ENCODE data around the gene GNAO1. TPM values are rescaled to one million over a fixed set of nuclear protein-coding genes. Genes with fewer than 3 reads are reported as not detected.

GNAO1 gene
- total RNA-seq, 1 experiment from 2014 or later = 0.10 TPM

DNA sequence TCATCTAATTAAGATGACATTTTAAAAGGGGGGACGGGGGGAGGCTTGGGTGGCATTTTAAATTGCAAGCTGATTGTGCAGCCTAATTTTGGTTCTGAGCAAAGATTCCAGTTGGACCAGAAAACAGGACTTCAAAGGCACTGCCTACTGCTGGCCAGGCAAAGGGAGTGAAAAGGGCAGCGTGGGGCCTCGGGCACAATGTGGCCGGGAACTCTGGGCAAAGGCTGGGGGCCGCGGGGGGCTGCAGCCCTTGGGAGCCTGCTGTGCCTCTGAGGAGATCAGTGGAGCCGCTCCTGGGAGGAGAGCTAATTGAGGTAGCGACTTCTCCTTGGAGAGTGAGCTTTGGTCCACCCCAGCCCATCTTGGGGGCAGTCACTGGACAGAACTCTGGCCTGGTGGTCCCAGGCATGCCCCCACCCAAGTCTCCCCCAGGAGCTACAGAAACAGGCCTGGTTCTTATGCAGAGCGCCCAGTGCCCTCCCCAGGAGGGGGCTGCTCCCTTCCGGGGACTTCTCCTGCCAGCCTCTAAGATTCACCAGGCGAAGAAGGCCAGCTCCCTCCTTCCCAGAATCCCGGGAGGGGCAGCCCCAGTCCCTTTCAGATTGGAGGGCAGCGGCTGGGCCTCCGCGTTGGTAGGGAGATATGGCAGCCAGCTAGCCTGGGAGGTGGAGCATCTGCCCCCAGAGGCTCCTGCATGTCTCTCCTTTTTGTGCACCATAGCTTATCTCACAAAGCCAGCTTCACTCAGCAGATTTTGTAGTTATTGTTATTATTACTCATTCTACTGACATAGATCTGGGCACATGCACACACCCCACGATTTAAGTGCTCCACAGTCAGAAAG lies 115.6 kb downstream of the GNAO1 start:
- DNase-seq (ENCODE audit: extremely low read depth, low read depth) = no peak

DNA sequence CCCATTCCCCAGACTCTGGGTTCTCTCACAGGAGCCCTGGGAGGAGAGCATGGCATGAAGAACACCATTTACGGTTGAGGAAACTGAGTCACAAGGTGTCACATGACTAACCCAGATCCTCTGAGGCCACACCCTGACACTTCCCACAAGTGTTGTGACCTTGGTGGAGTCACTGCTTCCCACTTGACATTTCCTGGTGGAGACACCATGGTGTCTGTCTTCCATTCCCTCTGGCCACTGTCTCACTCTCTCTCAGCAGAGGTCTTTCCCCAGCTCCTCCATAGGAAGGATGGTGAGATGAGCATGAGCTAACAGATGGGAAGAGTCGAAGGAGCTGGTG lies 116.2 kb downstream of the GNAO1 start:
- no peak for DNase-seq (ENCODE audit: extremely low read depth, low read depth)

DNA sequence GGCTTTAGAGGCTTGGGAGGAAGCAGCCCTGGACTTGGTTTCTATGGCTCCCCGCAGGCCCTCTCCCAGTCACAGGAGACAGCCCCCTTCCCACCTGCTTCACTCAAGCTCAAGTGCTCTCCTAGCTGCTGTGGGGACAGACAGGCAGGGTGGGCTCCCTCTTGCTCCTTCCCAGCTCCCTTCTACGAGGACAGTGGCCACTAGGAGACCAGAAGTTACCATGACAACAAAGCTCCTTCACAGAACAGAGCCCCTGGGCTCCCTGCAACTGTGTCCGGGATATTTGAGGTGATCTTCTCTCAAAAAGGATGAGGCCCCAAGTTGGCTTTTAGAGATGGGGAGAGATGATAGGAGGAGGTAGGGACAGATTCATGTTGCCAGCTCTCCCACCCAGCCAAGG lies 117.7 kb downstream of the GNAO1 start:
- no peak for DNase-seq (ENCODE audit: extremely low read depth, low read depth)

DNA sequence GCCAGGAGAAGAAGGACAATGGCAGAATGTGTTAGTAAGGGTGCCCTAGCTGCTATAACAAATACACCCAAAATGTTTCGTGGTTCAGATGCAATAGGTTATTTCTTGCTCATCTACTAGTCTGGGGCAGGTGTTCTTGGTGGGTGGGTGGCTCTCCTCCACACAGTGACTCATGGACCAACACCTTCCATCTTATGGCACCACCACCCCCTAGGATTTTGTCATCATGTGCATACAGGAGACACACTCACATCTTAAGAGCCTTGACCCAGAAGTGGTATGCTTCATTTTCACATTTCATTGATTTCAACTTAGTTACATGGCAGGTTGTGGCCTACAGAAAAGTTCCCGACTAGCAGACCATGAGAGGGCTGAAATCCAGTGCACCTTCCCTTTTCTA lies 119.4 kb downstream of the GNAO1 start:
- DNase-seq (ENCODE audit: extremely low read depth, low read depth) = no peak

DNA sequence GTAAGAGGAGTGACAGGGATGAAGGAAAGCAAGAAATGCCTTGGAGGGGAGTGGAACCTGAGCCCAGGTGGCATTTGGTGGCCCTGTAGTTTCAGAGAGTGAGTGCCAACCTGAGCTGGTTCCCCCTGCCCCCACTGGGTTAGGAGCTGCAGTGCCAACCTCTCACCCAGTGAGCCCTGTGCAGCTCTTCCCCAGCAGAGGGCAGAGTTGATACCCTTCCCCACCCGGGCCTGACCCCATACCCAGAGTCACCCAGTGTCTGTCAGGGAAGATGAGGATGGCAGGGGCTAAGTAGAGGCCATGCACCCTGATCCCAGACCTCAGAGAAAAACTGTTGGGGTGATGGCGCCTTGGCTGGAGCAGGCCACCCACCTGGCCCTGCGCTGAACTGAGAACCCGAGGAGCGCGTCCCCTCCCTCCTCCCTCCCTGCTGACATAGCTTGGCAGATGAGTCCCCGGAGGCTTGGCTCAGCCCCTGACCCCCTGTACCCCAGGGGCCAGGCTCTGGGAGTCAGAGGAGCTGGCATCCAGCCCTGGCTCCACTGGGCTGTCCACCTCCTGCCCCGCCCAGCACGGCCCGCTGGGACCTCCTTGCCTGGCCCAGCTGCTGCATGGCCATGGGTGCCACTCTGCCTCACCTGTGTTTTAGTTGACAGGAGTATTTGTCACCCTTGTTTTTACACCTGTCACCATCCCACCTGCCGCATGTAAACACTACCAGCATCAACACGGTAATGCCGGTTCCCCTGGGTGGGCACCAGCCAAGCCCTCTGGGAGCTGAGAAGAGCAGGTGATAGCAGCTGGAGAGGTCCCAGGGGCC lies 120.1 kb downstream of the GNAO1 start:
- DNase-seq (ENCODE audit: extremely low read depth, low read depth) = no peak

DNA sequence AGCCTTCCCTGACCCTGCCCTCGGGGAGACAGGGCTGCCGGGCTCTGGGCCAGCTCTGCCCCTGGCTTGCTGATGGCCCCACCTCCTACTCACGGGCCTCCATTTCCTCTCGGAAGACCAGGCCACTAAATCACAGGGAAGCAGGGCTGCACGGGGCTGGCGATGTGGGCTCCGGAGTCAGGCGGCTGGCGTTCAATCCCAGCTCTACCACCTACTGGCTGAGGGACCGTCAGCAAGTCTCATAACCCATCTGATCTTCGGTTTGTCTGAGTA lies 120.7 kb downstream of the GNAO1 start:
- DNase-seq (ENCODE audit: extremely low read depth, low read depth) = no peak

DNA sequence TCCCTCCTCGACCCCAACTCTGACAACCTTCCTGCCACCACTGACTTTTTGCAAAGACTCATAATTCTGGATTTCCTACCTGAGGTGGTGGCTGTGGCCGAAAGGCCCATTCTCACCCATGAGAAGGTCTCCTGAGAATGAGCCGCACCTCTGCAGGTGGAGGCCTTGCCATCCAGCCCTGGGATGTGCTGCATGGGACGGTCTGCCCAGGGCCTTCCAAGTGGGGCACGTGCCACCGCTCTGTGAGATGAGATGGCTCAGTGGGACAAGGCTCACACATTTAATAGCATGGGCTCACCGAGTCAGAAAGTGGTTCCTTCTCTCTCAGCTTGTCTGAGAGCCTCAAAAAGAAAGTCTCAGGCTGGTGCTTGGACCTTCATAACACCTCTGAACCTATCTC lies 121.3 kb downstream of the GNAO1 start:
- DNase-seq (ENCODE audit: extremely low read depth, low read depth) = no peak

DNA sequence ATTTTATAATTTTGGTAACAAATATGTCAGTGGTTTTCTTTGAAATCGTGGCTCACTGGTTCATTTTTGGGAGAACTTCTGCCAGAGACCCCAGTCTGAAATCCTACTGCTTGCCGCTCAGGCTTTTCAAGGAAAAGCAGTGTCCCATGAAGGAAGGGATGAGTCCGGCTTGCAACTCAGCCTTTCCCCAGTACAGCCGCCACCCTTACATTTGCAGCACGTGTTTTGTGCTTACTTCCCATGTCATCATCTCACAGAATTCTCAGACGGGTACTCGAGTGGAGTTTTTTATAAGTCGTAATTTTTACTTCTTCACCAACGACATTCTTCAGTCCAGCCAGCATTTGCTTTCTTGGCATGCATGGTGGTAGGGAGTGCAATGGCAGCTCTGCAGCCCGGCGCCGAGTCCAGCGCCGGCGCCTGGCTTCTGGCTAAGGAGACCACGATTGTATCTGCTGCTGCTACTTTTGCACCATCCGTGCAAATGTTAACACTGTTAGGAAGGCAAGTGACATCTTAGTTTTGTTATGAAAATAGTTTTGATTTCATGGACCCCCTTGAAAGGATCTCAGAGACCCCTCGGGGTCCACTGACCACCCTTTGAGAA lies 123.1 kb downstream of the GNAO1 start:
- DNase-seq (ENCODE audit: extremely low read depth, low read depth) = no peak

DNA sequence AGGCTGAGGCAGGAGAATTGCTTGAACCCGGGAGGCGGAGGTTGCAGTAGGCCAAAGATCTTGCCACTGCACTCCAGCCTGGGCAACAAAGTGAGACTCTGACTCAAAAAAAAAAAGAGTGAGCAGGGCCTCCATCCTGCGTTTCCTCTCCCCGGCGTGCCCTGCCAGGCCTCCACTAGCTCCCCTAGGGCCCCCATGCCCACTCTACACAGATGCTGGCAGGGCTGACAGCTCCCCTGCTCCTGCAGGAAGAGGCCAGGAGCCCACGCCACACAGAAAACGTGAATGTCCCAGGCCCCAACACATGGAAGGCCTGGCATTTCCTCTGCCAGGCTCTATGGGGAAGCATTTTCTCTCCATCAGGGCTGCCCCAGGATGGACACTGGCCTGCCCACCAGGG lies 124.7 kb downstream of the GNAO1 start:
- DNase-seq (ENCODE audit: extremely low read depth, low read depth) = no peak

DNA sequence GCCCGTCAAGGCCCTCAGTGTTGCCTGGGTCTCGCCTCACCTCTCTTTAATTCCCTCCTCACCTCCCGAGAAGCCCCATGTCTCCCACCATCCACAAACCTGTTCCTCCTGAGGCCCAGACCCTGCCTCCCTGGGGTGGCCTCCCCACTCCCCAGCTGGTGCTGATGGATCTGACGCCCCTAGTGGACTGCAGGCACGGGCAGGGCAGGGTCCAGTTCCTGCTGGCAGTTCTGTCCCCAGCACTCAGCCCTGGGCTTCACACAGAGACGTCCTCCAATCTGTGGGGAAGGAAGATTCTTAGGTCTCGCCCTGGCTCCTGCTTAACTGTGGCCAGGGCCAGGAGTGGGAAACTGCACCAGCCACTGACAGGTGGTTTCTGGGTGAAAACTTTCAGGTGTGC lies 125.3 kb downstream of the GNAO1 start:
- DNase-seq (ENCODE audit: extremely low read depth, low read depth) = no peak

DNA sequence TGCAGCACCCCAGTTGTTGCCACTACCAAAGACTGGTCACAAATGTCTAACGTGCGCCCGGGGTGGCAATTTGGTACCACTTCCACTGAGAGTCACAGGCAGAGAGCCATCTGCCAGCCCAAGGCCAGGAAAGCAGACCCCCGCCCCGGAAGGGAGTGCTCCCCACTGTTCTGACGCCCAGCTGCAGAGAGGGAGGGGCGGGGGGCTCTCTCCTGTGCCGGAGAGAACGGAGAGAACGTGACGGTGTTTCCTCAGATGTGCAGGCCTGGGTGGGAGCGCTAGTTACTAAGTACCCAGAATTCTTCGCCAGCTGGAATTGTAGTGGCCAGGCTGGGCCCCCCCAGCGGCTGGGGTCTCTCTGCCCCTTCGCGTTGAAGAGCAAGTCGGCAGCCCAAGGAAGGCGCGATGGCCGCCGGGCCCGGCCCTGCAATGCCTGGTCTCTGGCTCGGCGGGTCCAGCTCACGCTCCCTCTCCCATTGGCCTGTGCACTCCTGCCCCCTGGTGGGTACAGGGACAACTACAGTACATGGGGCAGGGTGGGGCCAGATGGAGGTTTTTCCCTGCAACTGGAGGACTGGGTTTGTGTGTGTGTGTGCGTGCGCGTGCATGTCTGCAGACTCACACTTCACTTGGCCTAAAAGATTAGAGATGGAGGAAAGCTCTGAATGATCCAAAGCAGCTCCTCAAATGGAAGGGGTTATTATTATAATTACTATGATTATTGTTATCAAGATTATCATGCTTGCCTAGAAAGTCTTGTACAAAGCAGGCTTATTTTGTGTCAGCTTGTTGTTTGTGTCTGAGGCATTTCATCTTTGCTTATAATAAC lies 126.9 kb downstream of the GNAO1 start:
- DNase-seq (ENCODE audit: extremely low read depth, low read depth) = peak; percentile 81

DNA sequence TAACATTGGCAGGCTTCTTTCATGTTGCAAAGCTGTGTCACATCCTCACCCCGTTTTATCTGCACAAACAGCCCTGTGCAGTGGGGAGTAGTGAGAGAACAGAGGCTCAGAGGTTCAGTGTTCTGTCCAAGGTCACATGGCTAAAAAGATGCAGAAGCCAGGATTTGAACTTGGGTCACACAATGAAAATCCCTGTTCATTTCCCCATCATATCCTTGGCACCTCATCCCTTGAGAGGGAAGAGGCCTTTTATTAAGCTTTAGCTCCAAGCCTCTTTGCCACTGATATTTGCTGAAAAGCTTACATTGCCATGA lies 127.5 kb downstream of the GNAO1 start:
- DNase-seq (ENCODE audit: extremely low read depth, low read depth) = no peak

DNA sequence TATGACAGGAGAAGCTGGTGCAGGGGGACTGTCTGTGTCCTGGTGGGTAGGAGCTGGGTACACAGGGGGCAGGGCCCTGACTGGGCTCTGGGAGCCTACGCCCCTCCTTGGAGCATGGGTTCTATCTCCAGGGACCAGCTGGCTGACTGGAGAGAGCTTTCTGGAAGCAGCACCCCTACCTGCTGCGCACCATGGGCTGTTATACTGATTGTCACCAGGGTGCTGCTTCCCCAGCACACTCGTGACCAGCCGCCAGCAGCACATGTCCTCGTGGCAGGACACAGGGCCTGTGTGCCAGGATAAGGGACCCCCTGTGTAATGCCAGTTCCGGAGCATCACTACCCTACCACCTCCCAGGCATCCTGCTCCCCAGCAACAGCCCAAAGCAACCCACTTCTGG lies 128.1 kb downstream of the GNAO1 start:
- DNase-seq (ENCODE audit: extremely low read depth, low read depth) = no peak

DNA sequence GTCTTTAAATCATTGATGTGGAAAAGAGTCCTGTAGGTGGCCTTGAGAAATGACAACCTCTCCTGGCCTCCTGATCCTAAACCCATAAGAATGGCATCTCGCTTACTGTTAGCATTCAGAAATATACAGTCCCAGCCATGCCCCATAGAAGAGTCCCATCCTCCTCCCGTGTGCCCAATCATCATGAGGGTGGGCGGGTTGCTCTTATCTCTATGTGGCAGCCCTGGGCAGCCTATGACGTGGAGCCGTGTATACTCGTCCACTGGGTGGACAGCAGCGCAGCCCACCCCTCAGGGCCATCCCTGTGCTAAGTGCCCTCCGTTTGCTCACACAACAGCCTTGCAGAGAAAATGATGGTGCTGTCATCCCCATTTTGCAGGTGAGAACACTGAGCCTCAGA lies 128.8 kb downstream of the GNAO1 start:
- no peak for DNase-seq (ENCODE audit: extremely low read depth, low read depth)

DNA sequence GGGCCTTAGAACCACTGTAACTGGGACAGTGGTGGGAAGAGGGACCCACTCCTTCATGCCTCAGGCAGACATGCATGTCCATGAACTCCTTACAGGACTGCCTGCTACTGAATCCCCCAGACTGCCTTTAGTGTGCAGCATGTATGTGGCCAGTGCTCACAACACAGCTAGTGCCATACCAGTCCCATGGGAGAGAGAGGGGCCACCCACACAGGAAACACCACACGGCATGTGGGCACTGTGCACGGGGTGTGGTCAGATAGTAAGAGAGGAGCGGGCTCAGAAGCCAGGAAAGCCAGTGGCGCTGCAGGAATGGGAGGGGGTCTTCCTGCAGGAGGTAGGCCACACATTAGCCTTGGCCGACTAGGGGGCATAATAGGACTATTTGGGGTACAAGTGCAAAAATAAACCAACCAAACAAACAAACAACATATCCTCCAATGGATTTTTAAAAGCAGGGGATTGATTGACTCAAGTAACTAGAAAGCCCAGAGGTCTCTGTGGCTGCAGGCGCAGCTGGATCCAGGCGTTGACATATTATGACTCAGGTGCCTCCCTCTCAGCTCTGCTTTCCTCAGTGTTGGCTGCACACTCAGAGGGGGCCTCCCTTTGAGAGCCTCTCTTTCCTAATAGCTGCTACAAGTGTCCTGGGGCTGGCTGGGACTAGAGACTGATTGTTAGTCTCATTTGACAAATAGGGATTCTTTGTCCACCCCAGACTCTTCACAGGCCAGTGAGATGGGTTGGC lies 129.7 kb downstream of the GNAO1 start:
- DNase-seq (ENCODE audit: extremely low read depth, low read depth) = no peak

DNA sequence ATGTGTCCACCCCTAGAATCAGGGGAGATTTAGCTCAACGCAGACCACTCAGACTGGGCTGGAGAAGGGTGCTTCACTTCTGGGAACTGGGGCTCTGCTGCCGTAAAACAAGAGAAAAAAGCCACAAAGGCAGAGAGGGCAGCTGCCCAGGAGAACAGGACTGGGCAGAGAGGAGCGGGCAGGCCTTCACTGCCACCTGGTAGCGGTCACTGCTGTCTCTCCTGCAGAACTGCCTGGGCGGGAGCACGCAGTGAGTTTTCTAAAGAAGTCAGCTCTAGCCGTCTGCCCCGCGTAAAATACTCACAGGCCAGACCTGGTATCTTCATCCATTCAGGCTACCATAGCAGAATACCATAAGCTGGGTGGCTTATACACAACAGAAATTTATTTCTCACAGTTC lies 130.3 kb downstream of the GNAO1 start:
- DNase-seq (ENCODE audit: extremely low read depth, low read depth) = no peak

DNA sequence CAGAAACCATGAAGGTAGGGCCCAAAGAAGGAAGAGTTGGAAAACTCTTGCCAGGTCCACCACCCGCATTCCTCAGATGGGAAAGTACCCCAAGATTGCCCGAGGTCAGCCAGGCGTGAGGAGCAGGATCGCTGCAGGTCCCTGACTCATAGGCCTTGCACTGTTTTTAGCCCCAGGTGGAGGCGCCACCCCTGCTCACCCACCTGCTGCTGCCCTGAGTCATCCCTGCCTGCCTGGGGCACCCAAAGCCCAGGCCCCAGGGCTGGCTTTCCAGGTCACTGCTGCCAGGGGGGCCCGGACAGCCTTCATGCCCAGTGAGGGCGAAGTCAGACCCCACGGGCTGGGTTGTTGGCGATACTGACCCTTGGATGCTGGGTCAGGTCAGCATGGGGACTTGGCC lies 133.1 kb downstream of the GNAO1 start:
- no peak for DNase-seq (ENCODE audit: extremely low read depth, low read depth)

DNA sequence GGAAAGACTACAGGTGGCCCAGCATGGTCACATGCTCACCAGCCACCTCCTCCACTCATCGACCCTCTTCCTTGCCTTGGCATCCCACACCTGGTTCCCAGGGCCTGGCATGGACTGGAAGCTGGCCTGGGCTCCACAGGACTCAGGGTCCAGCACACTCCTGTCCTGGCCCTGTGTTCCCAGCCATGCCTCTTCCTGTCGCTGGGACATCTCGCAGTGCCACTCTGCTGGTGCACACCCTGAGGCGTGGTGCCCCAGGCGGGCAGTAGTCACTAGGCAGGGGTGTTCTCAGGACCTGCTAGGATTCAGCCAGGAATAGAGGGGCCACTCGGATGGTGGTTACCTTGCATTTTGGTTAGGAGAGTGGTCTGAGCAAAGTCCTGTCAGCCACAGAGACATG lies 134.7 kb downstream of the GNAO1 start:
- DNase-seq (ENCODE audit: extremely low read depth, low read depth) = no peak

DNA sequence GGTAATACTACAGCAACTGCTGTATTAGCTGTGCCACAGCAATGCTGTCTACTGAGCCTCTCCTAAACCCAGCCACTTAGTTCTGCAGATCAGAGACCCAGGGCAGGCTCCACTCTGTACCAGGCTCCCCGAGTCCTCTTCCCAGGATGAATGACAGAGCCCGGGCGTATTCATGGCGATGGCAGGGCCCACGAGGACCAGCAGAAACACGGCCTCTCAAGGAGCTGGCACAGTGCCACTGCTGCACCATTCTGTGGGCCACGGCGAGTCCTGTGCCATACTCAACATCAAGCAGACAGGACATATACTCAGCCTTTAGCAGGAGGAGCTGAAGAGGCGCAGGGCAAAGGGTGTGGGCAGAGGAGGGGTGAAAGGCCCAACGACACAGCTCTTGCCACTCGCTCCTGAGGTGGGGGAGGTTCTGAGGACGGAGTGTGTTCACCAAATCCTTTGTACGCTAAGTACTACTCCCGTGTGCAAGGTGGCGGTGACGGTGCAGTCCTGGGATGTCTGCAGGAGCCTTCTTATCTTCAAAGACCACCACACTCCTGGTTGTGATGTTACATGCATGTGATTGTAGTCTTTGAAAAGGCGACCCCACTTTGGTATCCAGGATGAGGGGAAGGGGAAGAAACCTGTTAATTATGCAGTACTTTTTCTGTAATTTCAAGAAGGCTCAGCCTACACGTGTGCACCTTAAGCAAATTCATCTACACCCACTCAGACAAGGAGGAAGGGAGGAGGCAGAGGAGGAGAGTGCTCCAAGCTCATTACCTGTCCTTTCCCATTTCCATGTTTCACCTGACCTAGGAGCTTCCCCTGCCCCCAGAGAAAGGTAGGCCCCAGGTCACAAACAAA lies 136.0 kb downstream of the GNAO1 start:
- no peak for DNase-seq (ENCODE audit: extremely low read depth, low read depth)

DNA sequence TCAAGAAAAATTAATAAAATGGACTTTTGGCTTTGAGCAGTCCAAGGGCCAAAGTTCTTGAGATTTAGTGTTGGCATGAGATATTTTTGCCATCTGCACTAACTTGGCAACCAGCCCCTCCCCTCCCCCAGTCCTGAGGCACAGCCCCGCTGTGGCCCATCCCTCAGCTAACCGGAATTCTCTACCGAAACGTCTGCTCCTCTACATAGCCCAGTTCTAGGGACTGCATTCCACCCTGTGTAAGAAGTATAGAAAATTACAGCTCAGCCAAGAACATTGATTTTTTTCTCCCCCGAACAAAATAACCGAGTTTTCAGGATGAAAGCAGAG lies 136.6 kb downstream of the GNAO1 start:
- no peak for DNase-seq (ENCODE audit: extremely low read depth, low read depth)
